Effector memory CD4-positive, alpha-beta T cell (primary cell): Measurements from ENCODE around the gene XPA.
A peak's percentile ranks its signal among the peaks of the same experiment; 100 is the strongest.

ENCODE experiments used
- DNase-seq, 3 donors: peaks; one replicate each; pipeline ENCODE4 v3.0.0-alpha.2; 2020
- H3K27ac ChIP-seq: 2 replicates; pipeline ENCODE4 v1.7.0; 2013; ENCODE audit warnings: mild to moderate bottlenecking, low read length, moderate library complexity; ENCODE audit not compliant: insufficient read depth, poor library complexity, severe bottlenecking
- H3K27me3 ChIP-seq: replicated peaks from 2 replicates; pipeline ENCODE4 v1.7.0; 2013; ENCODE audit warnings: mild to moderate bottlenecking, low read length; ENCODE audit not compliant: insufficient read depth, control insufficient read depth, poor library complexity, severe bottlenecking
- H3K36me3 ChIP-seq: 2 replicates; pipeline ENCODE4 v1.7.0; 2013; ENCODE audit warnings: mild to moderate bottlenecking, low read length, moderate library complexity; ENCODE audit not compliant: control insufficient read depth, insufficient read depth
- H3K4me1 ChIP-seq: 2 replicates; pipeline ENCODE4 v1.7.0; 2013; ENCODE audit warnings: low read length, mild to moderate bottlenecking; ENCODE audit not compliant: control insufficient read depth, insufficient read depth, poor library complexity, severe bottlenecking
- H3K4me3 ChIP-seq: 2 replicates; pipeline ENCODE4 v1.7.0; 2013; ENCODE audit warnings: low read length, low read depth, mild to moderate bottlenecking; ENCODE audit not compliant: insufficient read depth, poor library complexity, severe bottlenecking
- H3K9me3 ChIP-seq: 2 replicates; pipeline ENCODE4 v1.7.0; 2013; ENCODE audit warnings: mild to moderate bottlenecking, low read length, moderate library complexity; ENCODE audit not compliant: control insufficient read depth

XPA gene

GRCh38 chr9:97723819-97724218 lies 26.7 kb upstream of the XPA start:
- DNase-seq: no peak
- no peak overlapping the region for H3K4me3 ChIP-seq
- H3K36me3 ChIP-seq: no peaks in the 10 kb centered on the region
- no peaks in the 10 kb centered on the region for H3K9me3 ChIP-seq
- H3K27me3 ChIP-seq: peaks cover 4% of the 10 kb centered on the region
- no peak overlapping the region for H3K27ac ChIP-seq
- H3K4me1 ChIP-seq: no peaks in the 10 kb centered on the region

- no peak for DNase-seq
- H3K27ac ChIP-seq: no peak overlapping the region
Measured at GRCh38 chr9:97722331-97722730, 25.2 kb upstream of the XPA start.

GRCh38 chr9:97721396-97721795 lies 24.3 kb upstream of the XPA start:
- H3K9me3 ChIP-seq: no peaks in the 10 kb centered on the region
- H3K36me3 ChIP-seq: no peaks in the 10 kb centered on the region
- peaks cover 4% of the 10 kb centered on the region for H3K27me3 ChIP-seq
- H3K4me1 ChIP-seq: no peaks in the 10 kb centered on the region
- no peak for DNase-seq
- no peak overlapping the region for H3K27ac ChIP-seq
- no peak overlapping the region for H3K4me3 ChIP-seq

More at GRCh38 chr9:97722331-97722730, 25.2 kb upstream of the XPA start:
- Histone ChIP-seq H3K36me3 (no peaks in the 10 kb centered on the region), H3K4me3 (no peak overlapping the region), H3K27me3 (peaks cover 4% of the 10 kb centered on the region), H3K9me3 (no peaks in the 10 kb centered on the region), H3K4me1 (no peaks in the 10 kb centered on the region)

GRCh38 chr9:97717866-97718265 lies 20.7 kb upstream of the XPA start:
- Histone ChIP-seq H3K27ac (no peak overlapping the region), H3K9me3 (no peaks in the 10 kb centered on the region), H3K36me3 (no peaks in the 10 kb centered on the region), H3K4me3 (no peak overlapping the region), H3K4me1 (peaks cover 8% of the 10 kb centered on the region), H3K27me3 (peaks cover 4% of the 10 kb centered on the region)
- no peak for DNase-seq

- Histone ChIP-seq H3K4me3 (no peak overlapping the region), H3K9me3 (no peaks in the 10 kb centered on the region), H3K4me1 (peaks cover 16% of the 10 kb centered on the region), H3K27me3 (no peaks in the 10 kb centered on the region), H3K36me3 (no peaks in the 10 kb centered on the region), H3K27ac (no peak overlapping the region)
- DNase-seq: no peak
Measured at GRCh38 chr9:97714435-97714834, 17.3 kb upstream of the XPA start.

GRCh38 chr9:97711223-97711626 lies 14.1 kb upstream of the XPA start:
- DNase-seq: no peak

GRCh38 chr9:97710356-97711222 lies 13.4 kb upstream of the XPA start:
- peak in 2 of 3 donors; percentile 14 to 32 for DNase-seq
- H3K27ac ChIP-seq: no peak overlapping the region
- no peak overlapping the region for H3K4me3 ChIP-seq
- no peaks in the 10 kb centered on the region for H3K27me3 ChIP-seq
- H3K9me3 ChIP-seq: no peaks in the 10 kb centered on the region
- peaks cover 22% of the 10 kb centered on the region for H3K4me1 ChIP-seq
- H3K36me3 ChIP-seq: no peaks in the 10 kb centered on the region

More at GRCh38 chr9:97711223-97711626, 14.1 kb upstream of the XPA start:
- Histone ChIP-seq H3K4me1 (peaks cover 16% of the 10 kb centered on the region), H3K9me3 (no peaks in the 10 kb centered on the region), H3K36me3 (no peaks in the 10 kb centered on the region), H3K4me3 (no peak overlapping the region), H3K27ac (no peak overlapping the region), H3K27me3 (no peaks in the 10 kb centered on the region)

- H3K27ac ChIP-seq: no peak overlapping the region
- H3K36me3 ChIP-seq: no peaks in the 10 kb centered on the region
- H3K9me3 ChIP-seq: no peaks in the 10 kb centered on the region
- H3K4me1 ChIP-seq: peaks cover 18% of the 10 kb centered on the region
- H3K4me3 ChIP-seq: no peak overlapping the region
- no peaks in the 10 kb centered on the region for H3K27me3 ChIP-seq
- DNase-seq: no peak
Measured at GRCh38 chr9:97706246-97706645, 9.1 kb upstream of the XPA start.

- Histone ChIP-seq H3K9me3 (no peaks in the 10 kb centered on the region), H3K36me3 (no peaks in the 10 kb centered on the region), H3K27me3 (no peaks in the 10 kb centered on the region), H3K27ac (no peak overlapping the region), H3K4me3 (no peak overlapping the region), H3K4me1 (peaks cover 12% of the 10 kb centered on the region)
- no peak for DNase-seq
Measured at GRCh38 chr9:97705354-97705950, 8.3 kb upstream of the XPA start.

- Histone ChIP-seq H3K9me3 (no peaks in the 10 kb centered on the region), H3K4me3 (no peak overlapping the region), H3K4me1 (peaks cover 10% of the 10 kb centered on the region), H3K27ac (no peak overlapping the region), H3K27me3 (no peaks in the 10 kb centered on the region), H3K36me3 (no peaks in the 10 kb centered on the region)
- DNase-seq: no peak
Measured at GRCh38 chr9:97704851-97705250, 7.7 kb upstream of the XPA start.
